ENCODE measurements around the gene ZNF618. TPM values are rescaled to one million over a fixed set of nuclear protein-coding genes. Genes with fewer than 3 reads are reported as not detected.

Gene ZNF618
- total RNA-seq, 2 donors from 2014 or later: 16.6 to 24.9 TPM

GRCh38 chr9:114014044-114014443 lies 137.9 kb downstream of the ZNF618 start:
- ATAC-seq (ENCODE audit: insufficient number of reproducible peaks, low FRiP score, low read depth) (no peak), DNase-seq (ENCODE audit: low spot score) (no peak)
- Histone ChIP-seq H3K4me1 (ENCODE audit: control insufficient read depth in 1 of 2, low read depth in 2 of 2) (no peaks in the 10 kb centered on the region), H3K27ac (no peak overlapping the region), H3K4me3 (no peak overlapping the region), H3K36me3 (peaks cover 25% of the 10 kb centered on the region), H3K27me3 (replicated peaks; ENCODE audit: insufficient read depth) (no peaks in the 10 kb centered on the region), H3K9me3 (no peaks in the 10 kb centered on the region)
- no peak for TF ChIP-seq CTCF (IDR thresholded peaks at IDR 0.05)

GRCh38 chr9:114015607-114016006 lies 139.5 kb downstream of the ZNF618 start:
- no peak for ATAC-seq (ENCODE audit: insufficient number of reproducible peaks, low FRiP score, low read depth)
- Histone ChIP-seq H3K4me3 (no peak overlapping the region), H3K4me1 (ENCODE audit: control insufficient read depth in 1 of 2, low read depth in 2 of 2) (no peaks in the 10 kb centered on the region), H3K9me3 (no peaks in the 10 kb centered on the region), H3K27ac (no peak overlapping the region), H3K36me3 (peaks cover 25% of the 10 kb centered on the region), H3K27me3 (replicated peaks; ENCODE audit: insufficient read depth) (no peaks in the 10 kb centered on the region)
- TF ChIP-seq CTCF (IDR thresholded peaks at IDR 0.05): no peak
- no peak for DNase-seq (ENCODE audit: low spot score)

- no peak for DNase-seq (ENCODE audit: low spot score)
- Histone ChIP-seq H3K27me3 (replicated peaks; ENCODE audit: insufficient read depth) (no peaks in the 10 kb centered on the region), H3K4me3 (no peak overlapping the region), H3K36me3 (peaks cover 25% of the 10 kb centered on the region), H3K4me1 (ENCODE audit: control insufficient read depth in 1 of 2, low read depth in 2 of 2) (no peaks in the 10 kb centered on the region), H3K27ac (no peak overlapping the region), H3K9me3 (no peaks in the 10 kb centered on the region)
- TF ChIP-seq CTCF (IDR thresholded peaks at IDR 0.05): no peak
- ATAC-seq (ENCODE audit: insufficient number of reproducible peaks, low FRiP score, low read depth): no peak
Observed at GRCh38 chr9:114016101-114016500, 140.0 kb downstream of the ZNF618 start.

GRCh38 chr9:114016629-114017423 lies 140.7 kb downstream of the ZNF618 start:
- no peaks in the 10 kb centered on the region for H3K4me1 ChIP-seq (ENCODE audit: control insufficient read depth in 1 of 2, low read depth in 2 of 2)
- H3K9me3 ChIP-seq: no peaks in the 10 kb centered on the region
- no peak for DNase-seq (ENCODE audit: low spot score)
- no peak overlapping the region for H3K27ac ChIP-seq
- ATAC-seq (ENCODE audit: insufficient number of reproducible peaks, low FRiP score, low read depth): no peak
- H3K4me3 ChIP-seq: no peak overlapping the region
- H3K36me3 ChIP-seq: peaks cover 25% of the 10 kb centered on the region
- TF ChIP-seq CTCF (IDR thresholded peaks at IDR 0.05): no peak
- no peaks in the 10 kb centered on the region for H3K27me3 ChIP-seq (replicated peaks; ENCODE audit: insufficient read depth)

- TF ChIP-seq CTCF (IDR thresholded peaks at IDR 0.05): no peak
- H3K9me3 ChIP-seq: peaks cover 4% of the 10 kb centered on the region
- DNase-seq (ENCODE audit: low spot score): no peak
- no peak overlapping the region for H3K4me3 ChIP-seq
- H3K4me1 ChIP-seq (ENCODE audit: control insufficient read depth in 1 of 2, low read depth in 2 of 2): no peaks in the 10 kb centered on the region
- no peak overlapping the region for H3K27ac ChIP-seq
- no peaks in the 10 kb centered on the region for H3K27me3 ChIP-seq (replicated peaks; ENCODE audit: insufficient read depth)
- peaks cover 25% of the 10 kb centered on the region for H3K36me3 ChIP-seq
- no peak for ATAC-seq (ENCODE audit: insufficient number of reproducible peaks, low FRiP score, low read depth)
Observed at GRCh38 chr9:114017741-114018715, 141.9 kb downstream of the ZNF618 start.

Measured in thoracic aorta (tissue), 2 donors.